Left lung (tissue), 10 donors: Measurements from ENCODE around the gene OCA2. TPM values are rescaled to one million over a fixed set of nuclear protein-coding genes. Genes with fewer than 3 reads are reported as not detected.

Experiments used
- ATAC-seq: fragments of 200-7000 bp; cut with Tn5 transposase; one replicate; pipeline ENCODE4 v1.9.1; 2020; ENCODE audit warnings: moderate library complexity
- DNase-seq, 4 donors: peaks; one replicate each; pipeline ENCODE4 v3.0.0-alpha.2; 2013 to 2020
- H3K27ac ChIP-seq, 2 donors: fragments of 200-600 bp; sonication (generic) in 1 of 2; one replicate each; pipeline versions ENCODE4 v1.5.0 to v1.8.0; 2020 to 2021
- H3K27me3 ChIP-seq, 2 donors: fragments of 200-600 bp; sonication (generic) in 1 of 2; one replicate each; pipeline versions ENCODE4 v1.5.0 to v1.8.0; 2020 to 2021
- H3K36me3 ChIP-seq, 2 donors: fragments of 200-600 bp; sonication (generic) in 1 of 2; one replicate each; pipeline versions ENCODE4 v1.5.0 to v1.8.0; 2020 to 2021
- H3K4me1 ChIP-seq, 2 donors: fragments of 200-600 bp; one replicate each; pipeline ENCODE4 v1.8.0; 2021
- H3K4me3 ChIP-seq, 2 donors: fragments of 200-600 bp; sonication (generic) in 1 of 2; one replicate each; pipeline versions ENCODE4 v1.5.0 to v1.8.0; 2020 to 2021; ENCODE audit warnings: mild to moderate bottlenecking in 1 of 2
- H3K9me3 ChIP-seq, 2 donors: fragments of 200-600 bp; sonication (generic) in 1 of 2; one replicate each; pipeline versions ENCODE4 v1.5.0 to v1.8.0; 2020 to 2021
- intact Hi-C, 2 donors: fragments of 100-400 bp; cut with DNase I; formaldehyde crosslinking; loops; one replicate each; pipeline versions ENCODE4 v1.11.2 to v1.14.2; 2022
- polyA plus RNA-seq, 6 donors: library from polyadenylated mRNA; unstranded; fragments of 120-200 nt; gene quantifications; one replicate each; pipeline ENCODE4 v1.2.1, GENCODE V29; 2013; ENCODE audit not compliant: insufficient read length in 6 of 6
- total RNA-seq, 2 donors: library from RNA; stranded (reverse); fragmentation: NEBNext Ultra II Directional; extraction: Animal tissue kit (Norgen Biotek cat#: 25700); gene quantifications; one replicate each; pipeline ENCODE4 v1.2.1, GENCODE V29; 2021
- TF ChIP-seq, protein P1 (sequence below), 2 donors: fragments of 200-600 bp; sonication (generic) in 1 of 2; IDR thresholded peaks; one replicate each; pipeline versions ENCODE4 v1.5.0 to v1.8.0; 2021; ENCODE audit warnings: antibody characterized with exemption in 2 of 2
- donor health status: DM: no; HTN: yes; CAD: no.
- donor health status: DM: no; HTN: no; CAD: no.

OCA2 gene
- total and polyA plus RNA-seq, 8 donors, result 0.81 to 21.7 (median 13.2) TPM

DNA sequence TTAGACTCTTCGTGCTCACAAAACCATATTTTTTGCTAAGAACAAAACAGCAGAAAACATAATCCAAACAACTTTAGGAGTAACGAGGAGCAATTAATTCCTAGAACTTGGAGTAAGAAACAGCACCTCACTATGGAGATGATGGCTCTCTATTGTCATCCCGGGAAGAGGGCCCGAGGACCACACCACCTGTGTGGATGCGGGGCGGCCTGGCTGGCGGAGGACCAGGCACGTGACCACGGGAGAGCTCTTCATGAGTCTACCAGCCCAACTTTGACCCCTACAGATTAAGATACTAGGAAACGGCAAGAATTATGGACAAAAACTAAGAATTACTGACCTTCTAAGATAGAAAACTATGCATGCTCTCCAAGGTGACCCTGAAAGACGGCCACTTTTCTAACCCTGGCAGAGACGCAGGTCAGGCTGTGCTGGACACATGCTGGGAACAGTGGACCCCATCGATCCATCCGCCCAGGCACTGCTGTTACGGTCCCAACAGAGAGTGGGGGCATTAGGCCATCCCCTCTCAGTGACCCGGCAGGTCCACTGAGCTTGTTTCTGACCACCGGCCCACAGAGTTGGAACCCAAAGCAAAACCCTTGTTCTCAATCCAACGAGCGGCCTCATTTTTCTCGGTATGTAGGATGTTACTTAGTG lies 13.1 kb upstream of the OCA2 start:
- TF ChIP-seq, protein P1, sequence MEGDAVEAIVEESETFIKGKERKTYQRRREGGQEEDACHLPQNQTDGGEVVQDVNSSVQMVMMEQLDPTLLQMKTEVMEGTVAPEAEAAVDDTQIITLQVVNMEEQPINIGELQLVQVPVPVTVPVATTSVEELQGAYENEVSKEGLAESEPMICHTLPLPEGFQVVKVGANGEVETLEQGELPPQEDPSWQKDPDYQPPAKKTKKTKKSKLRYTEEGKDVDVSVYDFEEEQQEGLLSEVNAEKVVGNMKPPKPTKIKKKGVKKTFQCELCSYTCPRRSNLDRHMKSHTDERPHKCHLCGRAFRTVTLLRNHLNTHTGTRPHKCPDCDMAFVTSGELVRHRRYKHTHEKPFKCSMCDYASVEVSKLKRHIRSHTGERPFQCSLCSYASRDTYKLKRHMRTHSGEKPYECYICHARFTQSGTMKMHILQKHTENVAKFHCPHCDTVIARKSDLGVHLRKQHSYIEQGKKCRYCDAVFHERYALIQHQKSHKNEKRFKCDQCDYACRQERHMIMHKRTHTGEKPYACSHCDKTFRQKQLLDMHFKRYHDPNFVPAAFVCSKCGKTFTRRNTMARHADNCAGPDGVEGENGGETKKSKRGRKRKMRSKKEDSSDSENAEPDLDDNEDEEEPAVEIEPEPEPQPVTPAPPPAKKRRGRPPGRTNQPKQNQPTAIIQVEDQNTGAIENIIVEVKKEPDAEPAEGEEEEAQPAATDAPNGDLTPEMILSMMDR (IDR thresholded peaks at IDR 0.05), result no peak
- peaks cover 6 to 7% of the 10 kb centered on the region in 2 donors for H3K4me1 ChIP-seq
- H3K36me3 ChIP-seq, result peaks cover 0 to 64% of the 10 kb centered on the region in 2 donors
- intact Hi-C loops, result no loop called here
- H3K27me3 ChIP-seq, result peaks cover 1 to 16% of the 10 kb centered on the region in 2 donors
- H3K9me3 ChIP-seq, result no peaks in the 10 kb centered on the region
- ATAC-seq (no peak), DNase-seq (no peak)
- H3K4me3 ChIP-seq, result no peak overlapping the region
- H3K27ac ChIP-seq, result no peak overlapping the region

- H3K27me3 ChIP-seq, result peaks cover 8 to 23% of the 10 kb centered on the region in 2 donors
- DNase-seq (peak in 1 of 4 donors; percentile 36), ATAC-seq (no peak)
- H3K4me3 ChIP-seq, result no peak overlapping the region
- no peak overlapping the region for H3K27ac ChIP-seq
- TF ChIP-seq, protein P1 (IDR thresholded peaks at IDR 0.05), result no peak
- H3K9me3 ChIP-seq, result no peaks in the 10 kb centered on the region
- peaks cover 0 to 57% of the 10 kb centered on the region in 2 donors for H3K36me3 ChIP-seq
- peaks cover 12 to 14% of the 10 kb centered on the region in 2 donors for H3K4me1 ChIP-seq
- intact Hi-C loops, result no loop called here
Measured at GRCh38 chr15:28111543-28111942, 12.4 kb upstream of the OCA2 start.

DNA sequence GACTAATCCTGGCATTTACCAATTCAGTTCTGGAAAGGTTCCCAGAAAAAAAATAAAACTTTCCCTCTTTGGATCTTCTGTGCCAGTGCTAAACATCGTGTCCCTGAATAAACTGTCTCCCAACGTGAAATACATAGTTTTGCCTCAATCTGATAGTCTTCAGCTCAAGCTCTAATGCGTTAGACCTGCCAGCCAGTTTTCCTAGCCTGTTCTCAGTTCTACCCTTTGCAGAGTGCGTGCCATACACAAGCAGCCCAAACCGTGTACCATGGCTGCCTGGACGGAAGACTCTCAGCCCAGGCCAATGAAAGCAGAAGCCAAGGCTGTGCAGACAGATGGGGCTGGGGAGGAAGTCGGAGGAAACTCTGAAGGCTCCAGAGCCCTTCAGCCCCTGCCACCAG lies 11.4 kb upstream of the OCA2 start:
- no peaks in the 10 kb centered on the region for H3K9me3 ChIP-seq
- H3K36me3 ChIP-seq, result peaks cover 0 to 47% of the 10 kb centered on the region in 2 donors
- H3K4me3 ChIP-seq, result no peak overlapping the region
- H3K27me3 ChIP-seq, result peaks cover 11 to 28% of the 10 kb centered on the region in 2 donors
- H3K4me1 ChIP-seq, result peaks cover 12 to 17% of the 10 kb centered on the region in 2 donors
- H3K27ac ChIP-seq, result no peak overlapping the region
- TF ChIP-seq, protein P1 (IDR thresholded peaks at IDR 0.05), result no peak
- ATAC-seq (no peak), DNase-seq (no peak)
- intact Hi-C loops, result no loop called here

DNA sequence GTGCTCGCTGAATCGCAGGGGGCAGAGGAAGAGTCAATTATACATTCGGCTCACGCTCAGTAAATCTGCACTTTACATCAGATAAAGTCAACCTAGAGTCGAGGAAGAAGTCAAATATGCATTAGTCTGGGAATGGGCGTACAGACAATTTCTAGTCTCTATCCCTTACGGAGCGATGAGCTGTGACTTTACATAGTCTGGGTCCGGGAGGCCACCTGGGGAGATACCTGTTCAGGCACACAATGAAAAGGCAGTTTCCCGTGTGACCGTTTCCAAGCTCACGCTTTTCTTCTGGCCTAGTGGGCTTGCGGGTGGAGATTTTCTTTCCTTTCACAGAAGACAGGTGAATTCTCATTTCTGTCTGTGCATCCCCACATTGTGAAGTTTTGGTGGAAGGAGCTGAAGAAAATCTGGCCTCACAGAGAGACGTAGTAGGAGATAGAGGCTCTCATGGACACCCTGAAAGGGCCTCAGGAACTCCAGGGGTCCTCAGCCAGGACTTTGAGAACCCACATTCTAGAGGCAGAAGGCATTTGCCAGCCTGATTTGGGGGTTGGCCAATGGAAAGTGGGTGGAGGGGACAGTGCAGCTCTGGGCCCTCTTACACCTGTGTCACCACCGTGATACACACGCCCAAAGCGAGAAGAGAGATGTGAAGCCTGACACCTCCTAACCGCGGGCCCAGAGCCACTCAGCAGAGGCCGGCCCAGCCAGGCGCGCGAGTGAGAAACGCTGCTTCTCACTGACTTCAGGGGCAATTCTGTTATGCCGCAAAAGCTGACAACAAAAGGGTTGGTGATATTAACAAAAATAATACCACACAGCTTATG lies 10.7 kb upstream of the OCA2 start:
- ATAC-seq (no peak), DNase-seq (no peak)
- Histone ChIP-seq H3K36me3 (peaks cover 0 to 40% of the 10 kb centered on the region in 2 donors), H3K27ac (no peak overlapping the region), H3K27me3 (peaks cover 11 to 28% of the 10 kb centered on the region in 2 donors), H3K4me1 (peaks cover 12 to 17% of the 10 kb centered on the region in 2 donors), H3K9me3 (no peaks in the 10 kb centered on the region), H3K4me3 (no peak overlapping the region)
- TF ChIP-seq, protein P1 (IDR thresholded peaks at IDR 0.05), result no peak
- intact Hi-C loops, result no loop called here

DNA sequence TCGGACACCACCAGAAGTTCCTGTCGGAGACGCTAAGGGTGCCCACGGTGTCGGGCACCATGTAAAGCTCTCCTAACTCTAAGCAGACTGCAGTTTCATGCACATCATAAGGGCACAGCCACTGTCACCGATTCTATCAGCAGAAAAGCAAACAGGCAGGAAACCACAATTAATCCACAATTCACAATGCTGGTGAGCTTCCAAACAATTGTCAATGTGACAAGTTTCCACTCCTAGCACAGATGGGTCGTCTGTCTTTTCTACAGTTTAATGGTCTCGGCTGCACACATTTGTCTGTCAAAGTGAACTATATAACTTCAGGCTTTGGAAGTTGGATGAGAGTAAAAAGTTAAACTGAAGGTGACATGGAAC lies 8.8 kb upstream of the OCA2 start:
- DNase-seq (no peak), ATAC-seq (no peak)
- intact Hi-C loops, result no loop called here
- Histone ChIP-seq H3K36me3 (peaks cover 0 to 21% of the 10 kb centered on the region in 2 donors), H3K4me1 (peaks cover 12 to 17% of the 10 kb centered on the region in 2 donors), H3K27me3 (peaks cover 11 to 33% of the 10 kb centered on the region in 2 donors), H3K9me3 (no peaks in the 10 kb centered on the region), H3K27ac (no peak overlapping the region), H3K4me3 (peak overlapping the region in 1 of 2 donors; percentile 37)
- TF ChIP-seq, protein P1 (IDR thresholded peaks at IDR 0.05), result no peak
